GM18498 (cell line): ENCODE measurements around the gene MPHOSPH6.
"Not testable (repeated sequence)": the region's sequence is repeated elsewhere in the genome, so short reads cannot be mapped to it uniquely, and the experiment has no call there.

ENCODE experiments used
- ATAC-seq: cut with Tn5 transposase; IDR thresholded peaks from one replicate; pipeline ENCODE4 v1.9.1; 2021; ENCODE audit warnings: mild to moderate bottlenecking, moderate library complexity; ENCODE audit not compliant: unreplicated experiment

Gene MPHOSPH6

DNA sequence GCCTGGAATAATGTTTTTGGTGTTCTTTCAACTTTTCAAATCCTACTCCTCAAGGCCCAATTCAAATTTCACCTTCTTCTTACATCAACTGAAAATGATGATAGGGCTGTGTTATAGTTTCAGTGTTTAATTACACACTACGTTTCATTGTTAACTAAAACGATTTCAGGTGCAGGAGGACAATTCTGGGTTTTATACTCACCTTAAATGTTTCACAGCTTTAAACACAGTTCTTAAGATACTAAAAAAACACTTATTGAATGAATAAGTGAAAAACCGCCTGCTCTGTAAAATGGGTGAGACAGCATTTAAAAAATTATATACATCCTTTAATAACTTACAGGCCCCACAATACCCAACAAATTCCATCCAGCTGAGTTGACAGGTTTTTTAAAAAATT, 6.2 kb upstream of the MPHOSPH6 start:
- ATAC-seq = no peak

GRCh38 chr16:82175627-82176026, 5.6 kb upstream of the MPHOSPH6 start:
- no peak for ATAC-seq

DNA sequence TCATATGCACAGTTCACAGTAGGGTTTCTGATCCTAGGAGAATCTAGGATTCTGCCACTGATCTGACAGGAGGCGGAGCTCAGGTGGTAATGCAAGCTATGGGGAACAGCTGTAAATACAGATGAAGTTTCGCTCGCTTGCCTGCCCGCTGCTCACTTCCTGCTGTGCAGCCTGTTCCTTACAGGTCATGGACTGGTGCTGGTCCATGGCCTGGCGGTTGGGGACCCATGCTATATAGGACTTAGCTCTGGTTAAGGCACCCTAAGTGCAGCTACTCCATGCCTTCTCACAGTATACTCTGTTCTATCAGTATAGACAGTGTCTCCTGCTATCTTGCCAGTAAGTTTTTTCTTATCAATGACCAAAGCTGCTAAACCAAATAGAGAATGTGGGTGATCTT, 2.4 kb downstream of the MPHOSPH6 start:
- no peak for ATAC-seq

GRCh38 chr16:82160226-82160625, 9.8 kb downstream of the MPHOSPH6 start:
- ATAC-seq = no peak

- ATAC-seq = no peak
Observed at GRCh38 chr16:82157836-82158235, 12.2 kb downstream of the MPHOSPH6 start.

DNA sequence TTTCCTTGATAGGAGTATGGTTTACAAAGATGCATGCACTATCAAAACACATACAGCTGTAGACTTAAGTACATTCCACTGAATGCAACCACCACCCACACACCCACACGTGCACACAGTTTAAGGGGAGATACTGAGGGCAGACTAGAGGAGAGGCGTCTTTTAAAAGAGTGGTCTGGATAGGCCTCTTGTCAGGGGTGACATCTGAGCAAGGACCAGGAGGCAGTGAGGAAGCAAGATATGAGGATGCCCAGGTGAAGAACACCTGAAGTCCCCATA, 12.6 kb downstream of the MPHOSPH6 start:
- no peak for ATAC-seq

DNA sequence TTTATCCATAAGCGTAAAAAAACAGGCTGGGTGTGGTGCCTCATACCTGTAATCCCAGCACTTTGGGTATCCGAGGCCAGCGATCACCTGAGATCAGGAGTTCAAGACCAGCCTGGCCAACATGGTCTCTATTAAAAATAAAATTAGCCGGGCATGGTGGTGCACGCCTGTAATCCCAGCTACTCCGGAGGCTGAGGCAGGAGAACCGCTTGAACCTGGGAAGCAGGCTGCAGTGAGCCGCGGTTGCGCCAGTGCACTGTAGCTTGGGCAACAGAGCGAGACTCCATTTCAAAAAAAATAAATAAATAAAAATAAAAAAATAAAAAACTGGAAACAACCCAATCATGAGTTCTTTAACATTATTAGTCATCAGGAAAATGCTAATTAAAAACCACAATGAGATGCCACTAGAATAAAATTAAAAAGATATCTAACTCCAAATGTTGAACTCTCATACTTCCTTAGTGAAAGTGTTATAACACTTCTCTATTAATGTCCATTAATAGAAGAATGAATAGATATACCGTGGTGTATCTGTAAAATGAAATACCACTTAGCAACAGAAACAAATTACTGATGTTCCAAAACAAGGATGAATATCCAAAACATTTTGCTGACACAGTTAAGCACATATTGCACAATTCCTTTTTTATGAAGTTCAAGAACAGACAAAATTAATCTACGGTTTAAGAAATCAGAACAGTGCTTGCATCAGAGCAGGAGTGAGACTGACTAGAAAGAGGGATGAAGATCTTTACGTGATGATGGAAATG, 13.1 kb downstream of the MPHOSPH6 start:
- no peak for ATAC-seq

GRCh38 chr16:82152641-82153112, 17.3 kb downstream of the MPHOSPH6 start:
- no peak for ATAC-seq

DNA sequence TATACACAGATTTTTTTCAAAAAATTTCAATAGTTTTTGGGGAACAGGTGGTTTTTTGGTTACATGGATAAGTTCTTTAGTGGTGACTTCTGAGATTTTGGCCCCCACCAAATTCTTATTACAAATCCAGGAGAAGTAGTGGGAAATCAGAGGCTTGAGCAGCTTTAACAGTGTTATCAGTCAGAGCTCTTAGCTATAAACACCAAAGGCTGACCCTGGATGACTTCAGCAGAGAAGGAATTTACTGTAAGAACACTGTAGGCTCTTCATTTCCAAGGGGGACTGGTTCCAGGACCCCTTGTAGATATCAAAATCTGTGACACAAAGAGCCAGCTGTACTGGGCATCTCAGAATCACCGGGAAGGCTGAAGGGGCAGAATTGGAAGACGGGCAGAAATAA, 17.8 kb downstream of the MPHOSPH6 start:
- no peak for ATAC-seq

DNA sequence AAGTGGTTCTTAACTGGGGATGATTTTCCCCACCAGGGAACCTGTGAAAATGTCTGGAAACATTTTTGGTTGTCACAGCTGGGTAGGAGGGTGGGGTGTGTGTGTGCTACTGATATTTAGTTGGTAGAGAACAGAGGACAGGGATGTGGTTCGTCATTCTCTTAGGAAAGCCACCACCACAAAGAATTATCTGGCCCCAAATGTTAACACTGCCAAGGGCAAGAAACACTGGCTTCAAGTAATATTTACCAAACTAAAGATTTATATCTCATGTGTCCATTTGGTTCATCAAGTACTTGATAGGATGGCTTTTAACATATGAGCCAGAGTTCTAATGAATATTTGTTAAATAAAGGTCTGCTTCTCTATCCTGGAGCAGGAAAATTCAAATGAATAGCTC, 19.5 kb downstream of the MPHOSPH6 start:
- ATAC-seq = no peak

DNA sequence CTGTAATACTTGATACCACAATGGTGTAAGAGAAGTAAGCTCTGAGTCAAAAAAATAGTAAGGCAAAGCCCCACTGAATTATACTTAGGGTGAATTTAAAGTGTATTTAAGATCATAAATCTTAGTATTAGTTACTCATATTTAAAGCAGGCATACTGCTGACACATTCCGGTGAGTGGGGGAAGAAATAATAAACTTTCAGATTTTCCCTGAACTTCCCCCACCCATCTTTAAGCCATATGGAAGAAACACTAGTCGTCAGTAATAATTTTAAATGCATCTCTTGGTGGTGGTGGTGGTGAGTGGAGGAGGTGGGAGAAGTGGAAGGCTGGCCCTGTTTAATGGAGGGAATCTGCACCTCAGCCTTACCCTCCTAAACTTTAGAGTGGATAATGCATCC, 20.5 kb downstream of the MPHOSPH6 start:
- ATAC-seq = no peak

DNA sequence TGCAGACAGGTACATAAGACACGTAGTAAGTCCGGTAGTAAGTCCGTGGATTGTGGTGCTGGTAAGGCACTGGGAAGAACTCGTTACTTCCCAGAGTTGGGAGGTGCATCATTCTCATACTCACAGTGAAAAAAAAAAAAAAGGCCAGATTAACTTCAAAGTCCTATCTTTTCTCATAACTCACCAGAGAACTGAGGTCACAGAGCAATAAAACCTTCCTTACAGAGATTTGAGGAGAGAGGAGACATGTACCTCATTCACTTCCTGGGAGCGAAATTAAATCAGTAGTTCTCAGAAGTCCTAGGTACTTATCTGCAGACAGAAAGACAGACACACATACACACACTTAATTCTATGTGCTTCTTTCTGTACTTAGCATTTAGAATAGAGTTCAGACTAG, 22.5 kb downstream of the MPHOSPH6 start:
- no peak for ATAC-seq

DNA sequence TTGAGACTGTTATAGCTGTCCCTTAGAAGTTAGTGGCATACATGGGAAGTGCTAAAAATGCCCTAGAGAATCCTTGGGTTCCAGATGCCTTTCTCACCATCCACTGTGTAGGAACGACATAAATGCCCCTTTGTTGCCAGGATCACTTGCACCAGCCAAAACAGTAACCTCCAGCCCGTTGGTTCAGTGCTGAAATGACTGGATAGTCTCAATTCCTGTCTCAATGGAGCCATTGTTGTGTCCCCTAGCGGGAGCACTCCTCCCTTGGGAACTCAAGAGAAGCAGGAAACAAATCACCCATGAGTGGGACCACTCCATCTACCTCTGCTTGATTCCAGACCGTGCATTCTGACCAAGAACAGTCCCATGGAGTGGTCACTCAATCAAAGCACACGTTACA, 23.1 kb downstream of the MPHOSPH6 start:
- ATAC-seq = no peak

DNA sequence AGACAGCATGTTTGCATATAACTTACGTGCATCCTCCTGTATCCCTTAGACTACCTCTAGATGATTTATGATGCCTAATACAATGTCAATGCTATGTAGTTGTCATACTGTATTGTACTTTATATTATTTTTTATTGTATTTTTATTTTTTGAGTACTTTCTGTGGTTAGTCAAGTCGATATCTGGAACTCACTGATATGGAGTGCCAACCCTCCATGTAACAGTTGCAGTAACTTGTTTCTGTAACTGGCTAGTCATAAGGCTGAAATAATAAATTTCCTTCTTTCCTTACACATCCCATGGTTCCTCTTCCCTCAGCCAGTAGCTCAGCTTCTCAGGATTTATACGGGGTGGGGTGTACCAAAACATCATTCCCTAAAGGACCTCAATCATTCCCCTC, 23.5 kb downstream of the MPHOSPH6 start:
- ATAC-seq = no peak

DNA sequence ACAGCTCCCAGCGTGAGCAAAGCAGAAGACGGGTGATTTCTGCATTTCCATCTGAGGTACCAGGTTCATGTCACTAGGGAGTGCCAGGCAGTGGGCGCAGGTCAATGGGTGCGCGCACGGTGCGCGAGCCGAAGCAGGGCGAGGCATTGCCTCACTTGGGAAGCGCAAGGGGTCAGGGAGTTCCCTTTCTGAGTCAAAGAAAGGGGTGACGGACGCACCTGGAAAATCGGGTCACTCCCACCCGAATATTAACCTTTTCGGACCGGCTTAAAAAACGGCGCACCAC, 30.8 kb downstream of the MPHOSPH6 start:
- not testable (repeated sequence) for ATAC-seq

DNA sequence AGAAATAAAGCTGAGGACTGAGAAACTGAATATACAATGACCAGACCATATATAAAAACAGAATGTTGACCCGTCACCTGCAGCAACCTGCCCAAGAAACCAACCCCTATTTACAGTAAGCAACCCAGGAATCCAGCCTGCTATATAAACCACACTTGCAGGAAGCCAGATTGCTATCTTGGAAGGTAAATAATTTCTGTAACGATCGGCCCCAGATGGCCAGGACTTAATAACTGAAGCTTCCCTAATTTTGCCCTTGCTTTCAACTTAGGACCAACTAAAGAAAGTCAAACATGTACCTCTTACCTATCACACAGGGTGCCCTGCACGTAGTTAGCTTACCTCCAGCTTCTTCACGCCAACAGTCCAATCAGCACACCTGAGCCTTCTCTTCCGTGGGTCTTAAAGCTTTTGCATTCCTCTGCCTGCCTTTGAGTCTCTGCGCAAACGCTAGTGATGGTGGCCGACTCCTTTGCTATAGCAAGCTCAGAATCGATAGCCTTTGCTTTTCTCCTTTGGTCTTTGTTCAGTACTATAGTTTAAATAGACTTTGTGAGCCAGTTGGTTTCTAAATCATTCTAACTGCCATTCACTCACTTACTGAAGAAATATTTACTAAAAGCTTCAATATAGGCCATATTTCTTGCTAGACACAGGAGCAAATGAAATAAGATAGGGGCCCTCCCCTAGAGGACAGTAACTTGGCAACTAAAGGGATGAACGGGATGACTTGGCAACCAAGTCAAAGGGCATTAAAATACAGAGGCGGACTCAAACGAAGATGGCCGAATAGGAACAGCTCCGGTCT, 31.3 kb downstream of the MPHOSPH6 start:
- no peak for ATAC-seq

DNA sequence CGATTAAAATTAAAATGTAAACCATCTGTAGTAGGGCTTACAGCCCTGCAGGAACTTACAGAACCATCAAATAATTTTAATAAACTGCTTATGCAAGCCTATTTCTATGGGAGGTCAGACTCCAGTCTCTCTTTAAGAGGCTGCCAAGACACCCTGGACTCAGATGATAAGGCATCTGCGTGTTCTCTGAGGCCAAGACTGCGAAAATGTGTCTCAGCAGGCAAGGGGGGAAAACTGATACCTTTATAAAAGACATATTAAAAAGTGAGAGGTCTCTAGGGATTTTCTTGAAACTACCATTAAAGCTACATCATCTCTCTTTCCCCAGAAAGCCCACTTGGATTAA, 32.2 kb downstream of the MPHOSPH6 start:
- no peak for ATAC-seq

DNA sequence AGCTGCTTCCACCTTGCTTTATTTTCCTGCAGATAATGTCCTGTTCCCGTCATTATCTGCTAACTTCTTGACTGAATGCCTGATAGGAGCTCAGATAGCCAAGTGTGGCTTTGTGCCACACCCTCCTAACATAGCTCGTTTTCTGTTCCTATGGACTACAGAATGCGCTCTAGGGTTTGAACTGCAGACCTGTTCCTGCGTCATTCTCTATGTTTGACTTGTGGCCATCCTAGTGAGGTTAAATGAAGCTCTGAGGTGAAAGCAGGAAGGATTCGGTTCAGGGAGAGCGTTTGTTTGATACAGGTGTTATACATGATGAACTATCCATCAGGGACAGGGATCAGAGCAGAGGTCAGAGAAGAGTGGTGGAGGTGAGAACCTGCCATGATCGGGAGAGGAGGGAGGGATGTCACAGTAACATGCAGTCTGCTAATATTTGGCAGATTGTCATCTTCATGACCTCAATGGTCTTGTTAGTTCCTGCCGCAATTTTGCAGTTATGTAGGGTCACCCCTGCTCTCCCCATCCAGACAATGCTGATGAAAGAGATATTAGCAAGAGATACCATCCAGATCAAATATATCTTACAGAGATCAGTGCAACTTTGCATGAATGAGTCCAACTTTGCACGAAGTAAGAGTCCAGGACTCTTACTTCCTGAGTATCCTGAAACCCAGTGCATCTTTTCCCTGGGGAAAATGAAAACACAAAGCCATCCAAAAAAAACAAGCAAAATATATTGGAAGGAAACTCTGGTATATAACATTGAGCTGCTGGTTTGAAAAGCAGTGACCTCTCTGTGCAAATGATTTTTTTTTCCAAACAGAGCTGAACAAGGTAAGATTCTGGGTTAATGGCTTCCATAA, 32.8 kb downstream of the MPHOSPH6 start:
- ATAC-seq = no peak

DNA sequence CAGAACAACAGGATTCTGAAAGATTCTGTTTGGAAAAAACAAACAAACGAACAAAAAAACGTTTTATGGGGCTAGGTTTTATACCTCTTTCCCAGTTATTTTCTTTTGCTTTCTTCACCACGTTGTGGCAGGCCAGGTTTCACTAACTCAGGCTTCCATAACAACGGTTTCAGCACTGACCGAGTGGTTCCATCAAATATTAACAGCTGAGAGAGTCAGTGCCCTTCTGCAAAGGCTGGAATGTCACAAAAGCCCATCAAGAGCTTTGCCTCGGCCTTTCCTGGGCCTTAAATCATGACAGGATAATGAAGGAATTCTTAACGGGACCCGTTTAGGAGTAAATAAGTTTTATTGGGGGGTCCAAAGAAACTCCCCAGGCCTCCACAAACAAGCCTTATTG, 34.2 kb downstream of the MPHOSPH6 start:
- no peak for ATAC-seq

GRCh38 chr16:82134846-82135245, 35.2 kb downstream of the MPHOSPH6 start:
- ATAC-seq = no peak

DNA sequence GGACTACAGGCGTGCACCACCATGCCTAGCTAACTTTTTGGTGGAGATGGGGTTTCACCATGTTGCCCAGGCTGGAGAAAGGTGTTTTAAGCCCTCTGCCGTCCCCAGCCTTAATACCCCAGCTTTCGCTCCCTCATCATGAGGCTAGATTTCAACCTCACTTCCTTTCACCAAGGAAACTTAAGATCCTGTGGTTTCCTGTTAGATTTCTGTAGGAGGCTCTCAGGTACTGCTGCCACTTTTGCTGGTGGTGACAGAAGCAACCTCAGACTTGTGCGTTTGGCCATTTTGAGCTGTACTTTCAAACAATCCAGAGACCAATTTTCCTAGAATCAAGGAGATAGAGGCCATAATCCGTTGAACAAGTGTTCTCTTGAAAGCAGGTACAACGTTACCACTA, 36.2 kb downstream of the MPHOSPH6 start:
- no peak for ATAC-seq

DNA sequence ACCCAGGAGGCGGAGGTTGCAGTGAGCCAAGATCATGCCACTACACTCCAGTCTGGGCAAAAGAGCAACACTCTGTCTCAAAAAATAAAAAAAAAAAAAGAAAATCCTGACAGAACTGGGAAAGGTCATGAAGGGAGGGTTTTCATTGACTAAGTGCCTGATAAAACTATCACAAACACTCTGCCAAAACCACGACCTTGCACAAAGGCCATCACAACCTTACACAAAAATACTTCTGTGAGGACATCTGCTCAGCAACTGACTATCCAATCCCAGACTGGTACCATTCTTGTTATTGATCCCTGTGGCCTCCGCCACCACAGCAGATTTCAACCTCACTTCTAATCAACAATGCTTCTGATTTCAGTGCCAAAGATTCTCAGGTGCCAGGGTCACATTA, 40.1 kb downstream of the MPHOSPH6 start:
- no peak for ATAC-seq
